Upper lobe of left lung (tissue), 4 donors: Measurements from ENCODE around the gene ADNP.

Experiments used
- CTCF ChIP-seq, 6 experiments: fragments of 450-650 bp in 4 of 6; fragments of 200-600 bp in 2 of 6; sonication (generic) in 2 of 6; IDR thresholded peaks; one replicate each; pipeline ENCODE4 v1.5.1; 2016 to 2019; ENCODE audit warnings: antibody characterized with exemption in 6 of 6
- EP300 ChIP-seq, 4 donors: sonication (generic); formaldehyde crosslinking; IDR thresholded peaks; one replicate each; pipeline ENCODE4 v1.5.1; 2017; ENCODE audit warnings: antibody characterized with exemption in 4 of 4, control low read depth in 2 of 4
- POLR2A ChIP-seq, 4 donors: fragments of 450-650 bp; IDR thresholded peaks; one replicate each; pipeline ENCODE4 v1.5.1; 2016 to 2017; ENCODE audit warnings: antibody characterized with exemption in 4 of 4, mild to moderate bottlenecking in 2 of 4
- POLR2AphosphoS5 ChIP-seq, 2 donors: sonication (generic); formaldehyde crosslinking; IDR thresholded peaks; one replicate each; pipeline ENCODE4 v1.5.1; 2017; ENCODE audit warnings: antibody characterized with exemption in 2 of 2

DNA sequence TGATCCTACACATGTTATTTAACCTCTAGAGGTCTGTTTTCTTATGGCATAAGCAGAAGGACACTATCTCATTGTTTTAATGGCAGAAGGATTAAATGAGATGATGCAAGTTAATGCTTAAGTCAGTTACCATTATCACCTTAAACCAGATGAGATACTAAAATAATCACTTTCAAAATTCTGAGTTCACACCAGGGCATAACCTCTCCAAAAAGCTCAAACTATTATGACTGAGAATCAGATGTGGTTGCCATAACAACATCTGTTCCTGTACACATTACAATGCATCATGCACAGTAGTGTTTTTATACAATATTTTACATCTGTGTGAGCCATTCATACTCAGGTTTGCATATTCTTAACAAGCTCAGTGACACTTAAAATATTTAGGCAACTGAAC is 10.2 kb downstream of the ADNP start:
- TF ChIP-seq POLR2A (IDR thresholded peaks at IDR 0.05) = no peak
- no peak for TF ChIP-seq CTCF (IDR thresholded peaks at IDR 0.05)
- no peak for TF ChIP-seq POLR2AphosphoS5 (IDR thresholded peaks at IDR 0.05)
- no peak for TF ChIP-seq EP300 (IDR thresholded peaks at IDR 0.05)
